VCaP (cell line): ENCODE results near the gene PIM1.

Source experiments
- H3K27ac ChIP-seq: fragments of 450-650 bp; 2 replicates; pipeline ENCODE4 v1.5.1; 2017
- TF ChIP-seq, protein P1 (sequence below): fragments of 450-650 bp; conservative IDR thresholded peaks from 2 replicates; pipeline ENCODE4 v1.5.1; 2017; ENCODE audit warnings: mild to moderate bottlenecking, moderate library complexity

The PIM1 gene

GRCh38 chr6:37149745-37150144 lies 20.2 kb upstream of the PIM1 start:
- TF ChIP-seq, protein P1, sequence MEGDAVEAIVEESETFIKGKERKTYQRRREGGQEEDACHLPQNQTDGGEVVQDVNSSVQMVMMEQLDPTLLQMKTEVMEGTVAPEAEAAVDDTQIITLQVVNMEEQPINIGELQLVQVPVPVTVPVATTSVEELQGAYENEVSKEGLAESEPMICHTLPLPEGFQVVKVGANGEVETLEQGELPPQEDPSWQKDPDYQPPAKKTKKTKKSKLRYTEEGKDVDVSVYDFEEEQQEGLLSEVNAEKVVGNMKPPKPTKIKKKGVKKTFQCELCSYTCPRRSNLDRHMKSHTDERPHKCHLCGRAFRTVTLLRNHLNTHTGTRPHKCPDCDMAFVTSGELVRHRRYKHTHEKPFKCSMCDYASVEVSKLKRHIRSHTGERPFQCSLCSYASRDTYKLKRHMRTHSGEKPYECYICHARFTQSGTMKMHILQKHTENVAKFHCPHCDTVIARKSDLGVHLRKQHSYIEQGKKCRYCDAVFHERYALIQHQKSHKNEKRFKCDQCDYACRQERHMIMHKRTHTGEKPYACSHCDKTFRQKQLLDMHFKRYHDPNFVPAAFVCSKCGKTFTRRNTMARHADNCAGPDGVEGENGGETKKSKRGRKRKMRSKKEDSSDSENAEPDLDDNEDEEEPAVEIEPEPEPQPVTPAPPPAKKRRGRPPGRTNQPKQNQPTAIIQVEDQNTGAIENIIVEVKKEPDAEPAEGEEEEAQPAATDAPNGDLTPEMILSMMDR, result no peak
- no peak overlapping the region for H3K27ac ChIP-seq

DNA sequence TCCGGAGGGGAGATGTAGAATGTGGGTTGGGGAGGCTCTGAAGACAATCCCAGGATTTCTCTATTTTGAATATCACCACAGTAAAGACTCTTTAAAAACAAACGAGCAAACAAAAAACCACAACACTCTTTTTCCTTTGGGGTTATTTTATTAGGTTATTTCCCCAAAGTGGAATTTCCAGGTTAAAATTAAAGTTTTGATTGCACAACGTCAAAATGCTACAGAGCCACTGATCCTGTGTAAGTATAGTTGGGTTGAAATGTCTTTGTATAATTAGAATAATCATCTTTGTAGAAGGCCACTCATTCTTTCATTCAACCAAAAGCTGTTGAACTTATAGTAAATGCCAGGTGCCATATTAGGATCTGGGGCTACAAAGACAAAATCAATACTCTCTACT lies 19.6 kb upstream of the PIM1 start:
- no peak overlapping the region for H3K27ac ChIP-seq
- TF ChIP-seq, protein P1, result no peak

DNA sequence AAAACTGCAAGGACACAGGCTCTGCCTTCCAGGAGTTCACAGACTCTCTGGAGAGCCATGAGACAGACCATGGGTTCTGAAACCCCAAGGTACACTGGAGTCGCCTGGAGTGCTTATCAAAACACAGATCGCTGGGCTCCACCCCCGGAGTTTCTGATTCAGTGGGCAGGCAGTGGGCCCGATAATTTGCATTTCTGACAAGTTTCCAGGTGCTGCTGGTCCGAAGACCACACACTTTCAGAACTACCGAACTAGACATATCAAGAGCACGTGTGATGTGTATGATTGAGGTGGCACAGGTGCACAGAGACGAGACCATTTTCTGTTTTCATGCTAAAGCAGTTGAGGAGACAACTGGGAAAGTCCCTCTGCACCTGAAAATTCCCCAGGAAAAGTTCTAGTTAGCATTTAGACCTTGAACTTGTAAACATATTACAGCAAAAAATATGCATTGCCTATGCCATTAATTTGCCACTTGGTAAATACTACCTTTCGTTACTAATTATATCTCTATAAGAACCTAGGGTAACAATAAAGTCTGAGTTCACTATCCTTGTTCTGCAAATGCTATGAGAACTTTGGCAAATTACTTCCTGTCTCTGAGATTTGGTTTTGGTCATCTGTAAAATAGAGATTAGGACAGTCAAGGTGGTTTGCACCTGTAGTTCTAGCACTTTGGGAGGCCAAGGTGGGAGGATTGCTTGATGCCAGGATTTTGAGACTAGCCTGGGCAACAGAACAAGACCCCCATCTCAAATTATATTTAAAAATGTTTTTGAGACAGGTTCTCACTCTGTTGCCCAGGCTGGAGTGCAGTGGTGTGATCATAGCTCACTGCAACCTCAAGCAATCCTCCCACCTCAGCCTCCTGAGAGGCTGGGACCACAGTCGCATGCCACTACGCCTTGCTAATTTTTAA lies 14.3 kb upstream of the PIM1 start:
- TF ChIP-seq, protein P1, result no peak
- H3K27ac ChIP-seq, result no peak overlapping the region

DNA sequence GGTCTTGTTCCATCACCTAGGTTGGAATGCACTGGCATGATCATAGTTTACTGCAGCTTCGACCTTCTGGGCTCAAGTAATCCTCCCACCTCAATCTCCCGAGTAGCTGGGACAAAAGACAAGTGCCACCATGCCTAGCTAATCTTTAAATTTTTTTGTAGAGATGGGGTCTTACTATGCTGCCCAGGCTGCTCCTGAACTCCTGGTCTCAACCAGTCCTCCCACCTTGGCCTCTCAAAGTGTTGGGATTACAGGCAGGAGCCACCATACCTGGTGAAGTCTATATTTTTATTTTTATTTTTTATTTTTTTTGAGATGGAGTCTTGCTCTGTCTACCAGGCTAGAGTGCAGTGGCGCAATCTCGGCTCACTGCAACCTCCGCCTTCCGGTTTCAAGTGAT lies 11.4 kb upstream of the PIM1 start:
- H3K27ac ChIP-seq, result no peak overlapping the region; the same call in 1 of the 2 replicates
- TF ChIP-seq, protein P1, result no peak

- TF ChIP-seq, protein P1, result no peak
- H3K27ac ChIP-seq, result peak overlapping the region; percentile 92
Measured at GRCh38 chr6:37160922-37161778, 8.8 kb upstream of the PIM1 start.

- TF ChIP-seq, protein P1, result no peak
- peak overlapping the region; percentile 92 for H3K27ac ChIP-seq
Measured at GRCh38 chr6:37162740-37163139, 7.2 kb upstream of the PIM1 start.

GRCh38 chr6:37168163-37168758 lies 1.7 kb upstream of the PIM1 start:
- TF ChIP-seq, protein P1, result no peak
- H3K27ac ChIP-seq, result peak overlapping the region; percentile 92
